BLaER1 (cell line): ENCODE data around the gene PAOX.

ENCODE experiments used
- H3K27ac ChIP-seq: shearing (Covaris generic); formaldehyde crosslinking; 2 replicates; pipeline ENCODE4 v1.8.1; 2022
- H3K27me3 ChIP-seq: shearing (Covaris generic); formaldehyde crosslinking; 2 replicates; pipeline ENCODE4 v1.8.1; 2022
- H3K36me3 ChIP-seq: shearing (Covaris generic); formaldehyde crosslinking; 2 replicates; pipeline ENCODE4 v1.8.1; 2022
- H3K4me1 ChIP-seq: shearing (Covaris generic); formaldehyde crosslinking; 2 replicates; pipeline ENCODE4 v1.8.1; 2022
- H3K4me2 ChIP-seq: shearing (Covaris generic); formaldehyde crosslinking; 2 replicates; pipeline ENCODE4 v1.8.1; 2022
- H3K4me3 ChIP-seq: shearing (Covaris generic); formaldehyde crosslinking; 2 replicates; pipeline ENCODE4 v1.8.1; 2022
- H3K9ac ChIP-seq: shearing (Covaris generic); formaldehyde crosslinking; 2 replicates; pipeline ENCODE4 v1.8.1; 2022
- H3K9me3 ChIP-seq: shearing (Covaris generic); formaldehyde crosslinking; 2 replicates; pipeline ENCODE4 v1.8.1; 2022
- H4K20me1 ChIP-seq: shearing (Covaris generic); formaldehyde crosslinking; 2 replicates; pipeline ENCODE4 v1.8.1; 2022
- Cebpa-rat ChIP-seq: shearing (Covaris generic); IDR thresholded peaks from 2 replicates; pipeline ENCODE4 v1.8.1; 2022

Gene PAOX

GRCh38 chr10:133338080-133339071, 40.7 kb upstream of the PAOX start:
- no peak for TF ChIP-seq Cebpa-rat
- no peak overlapping the region for H3K9ac ChIP-seq
- no peaks in the 10 kb centered on the region for H4K20me1 ChIP-seq
- H3K27me3 ChIP-seq: peaks cover 48% of the 10 kb centered on the region
- H3K4me1 ChIP-seq: peaks cover 23% of the 10 kb centered on the region
- no peak overlapping the region for H3K27ac ChIP-seq
- peaks cover 49% of the 10 kb centered on the region for H3K9me3 ChIP-seq
- H3K4me3 ChIP-seq: no peak overlapping the region
- no peak overlapping the region for H3K4me2 ChIP-seq
- H3K36me3 ChIP-seq: no peaks in the 10 kb centered on the region

- Histone ChIP-seq H3K4me1 (peaks cover 30% of the 10 kb centered on the region), H3K9me3 (peaks cover 44% of the 10 kb centered on the region), H3K27me3 (peaks cover 36% of the 10 kb centered on the region), H3K36me3 (no peaks in the 10 kb centered on the region), H3K4me2 (no peak overlapping the region), H4K20me1 (no peaks in the 10 kb centered on the region), H3K9ac (no peak overlapping the region), H3K27ac (no peak overlapping the region), H3K4me3 (no peak overlapping the region)
- no peak for TF ChIP-seq Cebpa-rat
Observed at GRCh38 chr10:133339708-133340380, 39.2 kb upstream of the PAOX start.

GRCh38 chr10:133341983-133342382, 37.1 kb upstream of the PAOX start:
- no peak for TF ChIP-seq Cebpa-rat
- peaks cover 15% of the 10 kb centered on the region for H3K27me3 ChIP-seq

DNA sequence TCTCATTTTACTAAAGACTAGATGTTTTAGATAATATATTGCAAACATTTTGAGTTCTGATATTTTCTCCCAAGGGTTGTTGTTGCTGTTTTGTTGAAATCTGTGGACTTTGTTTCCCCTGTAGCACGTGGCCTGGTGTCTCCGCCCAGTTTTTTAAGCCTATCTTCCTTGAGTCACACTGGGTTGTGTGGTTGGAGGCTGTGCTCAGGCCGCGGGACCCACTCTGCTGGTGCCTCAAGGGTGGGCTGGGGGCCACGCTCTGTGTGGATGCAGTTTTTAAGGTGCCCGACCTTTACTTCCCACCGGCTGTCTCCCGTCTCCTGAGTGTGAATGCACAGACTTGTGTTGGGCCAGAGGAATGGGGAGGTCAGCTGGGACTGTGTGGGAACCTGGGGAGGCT, 36.1 kb upstream of the PAOX start:
- peaks cover 24% of the 10 kb centered on the region for H3K9me3 ChIP-seq
- no peak overlapping the region for H3K4me3 ChIP-seq
- peaks cover 5% of the 10 kb centered on the region for H3K27me3 ChIP-seq
- no peak overlapping the region for H3K9ac ChIP-seq
- peaks cover 17% of the 10 kb centered on the region for H3K4me1 ChIP-seq
- TF ChIP-seq Cebpa-rat: no peak
- no peaks in the 10 kb centered on the region for H3K36me3 ChIP-seq
- no peaks in the 10 kb centered on the region for H4K20me1 ChIP-seq
- no peak overlapping the region for H3K27ac ChIP-seq
- H3K4me2 ChIP-seq: no peak overlapping the region

More at GRCh38 chr10:133341983-133342382, 37.1 kb upstream of the PAOX start:
- H3K27ac ChIP-seq: no peak overlapping the region
- peaks cover 21% of the 10 kb centered on the region for H3K4me1 ChIP-seq
- no peaks in the 10 kb centered on the region for H4K20me1 ChIP-seq
- H3K36me3 ChIP-seq: no peaks in the 10 kb centered on the region
- H3K4me2 ChIP-seq: no peak overlapping the region
- no peak overlapping the region for H3K9ac ChIP-seq
- H3K4me3 ChIP-seq: no peak overlapping the region
- H3K9me3 ChIP-seq: peaks cover 33% of the 10 kb centered on the region

DNA sequence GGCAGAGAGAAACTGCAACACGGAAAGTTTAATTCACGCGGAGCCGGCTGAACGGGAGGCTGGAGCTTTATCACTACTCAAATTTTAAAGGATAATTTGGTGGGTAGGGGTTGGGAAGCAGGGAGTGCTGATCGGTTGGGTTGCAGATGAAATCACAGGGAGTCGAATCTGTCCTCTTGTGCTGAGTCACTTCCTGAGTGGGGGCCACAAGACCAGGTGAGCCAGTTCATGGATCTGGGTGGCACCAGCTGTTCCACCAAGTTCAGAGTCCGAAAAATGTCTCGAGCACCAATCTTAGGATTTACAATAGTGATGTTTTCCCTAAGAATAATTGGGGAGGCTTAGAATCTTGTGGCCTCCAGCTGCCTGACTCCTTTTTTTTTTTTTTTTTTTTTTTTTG, 35.5 kb upstream of the PAOX start:
- no peak for TF ChIP-seq Cebpa-rat

GRCh38 chr10:133344236-133344635, 34.8 kb upstream of the PAOX start:
- H3K4me1 ChIP-seq: peaks cover 17% of the 10 kb centered on the region
- H3K9me3 ChIP-seq: peaks cover 11% of the 10 kb centered on the region
- H3K27me3 ChIP-seq: no peaks in the 10 kb centered on the region
- no peak overlapping the region for H3K9ac ChIP-seq
- H4K20me1 ChIP-seq: no peaks in the 10 kb centered on the region
- no peak overlapping the region for H3K4me3 ChIP-seq
- no peak overlapping the region for H3K4me2 ChIP-seq
- no peaks in the 10 kb centered on the region for H3K36me3 ChIP-seq
- no peak for TF ChIP-seq Cebpa-rat
- no peak overlapping the region for H3K27ac ChIP-seq

More for the DNA sequence above, 35.5 kb upstream of the PAOX start:
- H3K27ac ChIP-seq: no peak overlapping the region
- H3K9ac ChIP-seq: no peak overlapping the region
- no peaks in the 10 kb centered on the region for H3K36me3 ChIP-seq
- H3K9me3 ChIP-seq: peaks cover 18% of the 10 kb centered on the region
- H3K4me3 ChIP-seq: no peak overlapping the region
- H3K4me1 ChIP-seq: peaks cover 17% of the 10 kb centered on the region
- no peaks in the 10 kb centered on the region for H4K20me1 ChIP-seq
- no peaks in the 10 kb centered on the region for H3K27me3 ChIP-seq
- H3K4me2 ChIP-seq: no peak overlapping the region

- Histone ChIP-seq H3K27me3 (no peaks in the 10 kb centered on the region), H3K4me2 (no peak overlapping the region), H3K9ac (no peak overlapping the region), H3K4me1 (peaks cover 22% of the 10 kb centered on the region), H3K4me3 (no peak overlapping the region), H3K36me3 (no peaks in the 10 kb centered on the region), H3K27ac (no peak overlapping the region), H3K9me3 (peaks cover 10% of the 10 kb centered on the region), H4K20me1 (no peaks in the 10 kb centered on the region)
- TF ChIP-seq Cebpa-rat: no peak
Observed at GRCh38 chr10:133346413-133346812, 32.6 kb upstream of the PAOX start.

DNA sequence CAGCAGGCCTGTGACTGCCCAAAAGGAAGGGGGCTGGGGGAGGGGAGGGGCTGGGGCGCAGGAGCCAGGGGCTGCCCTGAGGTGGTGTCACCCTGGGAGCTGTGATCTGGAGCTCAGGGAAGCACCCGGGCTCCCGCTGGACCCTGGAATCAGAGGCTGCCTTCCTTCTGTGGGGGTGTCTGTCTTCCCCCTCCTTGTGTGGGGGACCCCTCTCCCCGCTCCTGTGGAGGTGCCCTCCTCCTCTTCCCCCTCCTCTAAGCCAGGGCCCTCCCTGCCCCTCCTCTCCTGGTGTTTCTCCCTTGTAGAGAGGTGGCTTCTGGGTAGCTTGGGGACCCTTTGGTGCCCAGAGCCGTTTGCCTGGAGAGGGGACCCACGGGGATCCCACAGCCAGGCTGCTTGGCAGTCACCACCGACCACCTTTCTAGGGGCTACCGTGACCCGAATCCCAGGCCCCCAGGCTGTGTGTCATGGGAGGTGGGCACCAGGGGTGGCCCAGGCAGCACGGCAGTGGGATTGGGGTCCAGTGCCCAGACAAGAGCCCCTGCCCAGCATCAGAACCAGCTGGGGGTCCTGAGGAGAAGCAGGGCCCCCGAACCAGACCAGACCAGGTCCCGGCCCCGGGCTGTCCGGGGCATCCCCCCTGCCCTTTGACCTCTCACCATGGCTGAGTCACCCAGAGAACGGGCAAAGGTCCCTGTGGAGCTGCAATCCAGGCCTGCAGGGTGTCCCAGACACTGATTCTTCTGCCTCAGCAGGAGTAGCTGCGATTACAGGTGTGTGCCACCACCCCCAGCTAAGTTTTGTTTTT, 31.1 kb upstream of the PAOX start:
- peaks cover 30% of the 10 kb centered on the region for H3K4me1 ChIP-seq
- H3K9ac ChIP-seq: no peak overlapping the region
- TF ChIP-seq Cebpa-rat: no peak
- peaks cover 10% of the 10 kb centered on the region for H3K9me3 ChIP-seq
- peaks cover 4% of the 10 kb centered on the region; the same call in 1 of the 2 replicates for H4K20me1 ChIP-seq
- no peak overlapping the region for H3K4me3 ChIP-seq
- no peak overlapping the region for H3K4me2 ChIP-seq
- no peaks in the 10 kb centered on the region for H3K27me3 ChIP-seq
- no peak overlapping the region for H3K27ac ChIP-seq
- H3K36me3 ChIP-seq: no peaks in the 10 kb centered on the region

GRCh38 chr10:133349160-133349568, 29.9 kb upstream of the PAOX start:
- Histone ChIP-seq H3K9ac (no peak overlapping the region), H3K4me3 (no peak overlapping the region), H3K36me3 (peaks cover 3% of the 10 kb centered on the region; the same call in 1 of the 2 replicates), H4K20me1 (peaks cover 15% of the 10 kb centered on the region), H3K4me1 (peaks cover 33% of the 10 kb centered on the region), H3K4me2 (no peak overlapping the region), H3K27me3 (no peaks in the 10 kb centered on the region), H3K9me3 (peaks cover 10% of the 10 kb centered on the region), H3K27ac (no peak overlapping the region)
- no peak for TF ChIP-seq Cebpa-rat
